Measurements from ENCODE around the gene NOC3L. TPM values are rescaled to one million over a fixed set of nuclear protein-coding genes. Genes with fewer than 3 reads are reported as not detected.

NOC3L gene
- total and polyA plus RNA-seq, 2 of the 4 experiments (the other 2 are of a cell fraction) = 11.9 to 26.5 TPM

GRCh38 chr10:94285271-94285670 lies 77.5 kb downstream of the NOC3L start:
- Histone ChIP-seq H3K9ac (ENCODE audit: low read depth, low read length) (no peak overlapping the region), H4K91ac (ENCODE audit: insufficient read depth, low read depth, low read length) (peak overlapping the region; percentile 23; the same call in 1 of the 2 replicates), H3K4ac (ENCODE audit: low read depth, low read length) (no peak overlapping the region), H4K5ac (ENCODE audit: low read depth, low read length) (no peak overlapping the region; the same call in 1 of the 2 replicates), H2BK5ac (ENCODE audit: low read depth, low read length, poor library complexity, severe bottlenecking) (no peak overlapping the region), H3K36me3 (ENCODE audit: control insufficient read depth, insufficient read depth, low read length) (no peaks in the 10 kb centered on the region), H3K23ac (ENCODE audit: low read depth, low read length) (no peak overlapping the region), H2AFZ (replicated peaks; ENCODE audit: low read length, poor library complexity) (no peak overlapping the region), H3K4me3 (ENCODE audit: insufficient read depth, low read depth, low read length) (no peak overlapping the region), H4K8ac (ENCODE audit: low read depth in 2 of 2, low read length in 2 of 2) (no peak overlapping the region), H3K9me1 (ENCODE audit: insufficient read depth, low read length) (0 out of 2 replicates have a peak, but pooled peaks cover 2% of the 10 kb centered on the region), H2AK5ac (ENCODE audit: low read depth, low read length) (no peak overlapping the region), H3K56ac (ENCODE audit: extremely low read depth, insufficient read depth, low read length) (no peak overlapping the region), H2BK120ac (ENCODE audit: low read depth, low read length) (no peak overlapping the region), H3K18ac (ENCODE audit: low read depth, low read length) (no peak overlapping the region), H3K9me3 (ENCODE audit: control insufficient read depth, insufficient read depth, low read length) (no peaks in the 10 kb centered on the region), H3K27me3 (ENCODE audit: control insufficient read depth, insufficient read depth, low read length) (no peaks in the 10 kb centered on the region), H2AK9ac (replicated peaks; ENCODE audit: low read depth, low read length, poor library complexity) (no peak overlapping the region), H2BK20ac (ENCODE audit: low read depth, low read length) (no peak overlapping the region), H3K14ac (replicated peaks; ENCODE audit: low read depth, low read length) (no peak overlapping the region), H2BK15ac (ENCODE audit: low read depth, low read length) (no peak overlapping the region), H3K79me1 (ENCODE audit: low read depth in 1 of 2, low read length in 2 of 2) (no peaks in the 10 kb centered on the region), H3K27ac (ENCODE audit: insufficient read depth, low read length) (no peak overlapping the region), H3K4me2 (ENCODE audit: low read depth, low read length) (no peak overlapping the region), H3K4me1 (ENCODE audit: control insufficient read depth, insufficient read depth, low read length) (peaks cover 7% of the 10 kb centered on the region), H4K20me1 (ENCODE audit: insufficient read depth, low read length) (no peaks in the 10 kb centered on the region)
- intact Hi-C loops (cut with micrococcal nuclease) (no loop called here), in situ Hi-C loops (cut with MboI; ENCODE audit: low sequenced_read_pairs) (no loop called here), dilution Hi-C loops (cut with HindIII; ENCODE audit: low sequenced_read_pairs, unreplicated experiment) (no loop called here)
- no peak for TF ChIP-seq RFX5 (IDR thresholded peaks at IDR 0.05; ENCODE audit: low read depth, low read length)
- no peak for TF ChIP-seq ELK1 (IDR thresholded peaks at IDR 0.05; ENCODE audit: borderline replicate concordance, low read depth, low read length)
- no peak for TF ChIP-seq CTCF (conservative IDR thresholded peaks at IDR 0.05; ENCODE audit: low read depth, low read length)
- TF ChIP-seq FOS (IDR thresholded peaks at IDR 0.05; ENCODE audit: low read depth, low read length) = no peak
- TF ChIP-seq MAZ (IDR thresholded peaks at IDR 0.05; ENCODE audit: borderline replicate concordance, low read depth, low read length) = no peak
- no peak for TF ChIP-seq CHD1 (IDR thresholded peaks at IDR 0.05; ENCODE audit: low read depth, low read length)
- TF ChIP-seq RCOR1 (IDR thresholded peaks at IDR 0.05; ENCODE audit: insufficient replicate concordance, low read length) = no peak
- no peak for TF ChIP-seq BHLHE40 (IDR thresholded peaks at IDR 0.05; ENCODE audit: low read depth, low read length)
- no peak for TF ChIP-seq CEBPB (IDR thresholded peaks at IDR 0.05; ENCODE audit: low read depth, low read length)
- TF ChIP-seq MAFK (IDR thresholded peaks at IDR 0.05; ENCODE audit: low read depth, low read length) = no peak
- no peak for TF ChIP-seq USF2 (IDR thresholded peaks at IDR 0.05; ENCODE audit: low read depth, low read length)
- no peak for TF ChIP-seq SMC3 (IDR thresholded peaks at IDR 0.05; ENCODE audit: low read depth, low read length)
- WGBS, 2 experiments (ENCODE audit: extremely low coverage in 2 of 2, insufficient read length in 1 of 2) = 100% methylated on average over 3 of the region's 7 CpGs; no CpG with 5 or more reads in 1 of the 2 experiments
- ChIA-PET CTCF (no interaction called here), POLR2A (ENCODE audit: unreplicated experiment) (no interaction called here)
- ATAC-seq (ENCODE audit: low read depth) = no peak
- DNase-seq = no peak
- no TSS peak for BruUV-seq (replicated peaks)
